ENCODE results near the gene XDH. TPM values are rescaled to one million over a fixed set of nuclear protein-coding genes. Genes with fewer than 3 reads are reported as not detected.

Gene XDH
- total RNA-seq, 4 donors from 2014 or later = under 0.01 TPM; not detected in 3

DNA sequence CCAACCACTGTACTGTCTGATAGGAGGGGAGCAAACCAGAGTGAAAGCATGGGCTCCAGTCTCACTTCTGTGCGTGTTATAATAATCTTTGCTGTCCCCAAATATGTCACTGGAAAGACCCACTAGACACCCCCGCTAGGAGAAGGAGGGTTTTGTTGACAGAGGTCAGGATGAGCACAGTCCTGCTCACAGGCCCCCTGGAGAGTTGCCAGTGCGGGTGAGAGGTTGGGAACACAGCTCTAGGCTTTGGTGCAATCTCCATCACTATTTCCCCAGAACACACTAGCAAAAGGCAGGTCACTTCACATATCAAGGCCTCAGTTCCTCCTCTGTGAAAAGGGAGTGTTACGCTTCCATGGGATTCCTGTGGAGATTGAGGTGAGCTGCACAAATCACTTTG, 9.7 kb downstream of the XDH start:
- DNase-seq (ENCODE audit: low spot score in 2 of 2) = no peak
- WGBS, 2 donors = 69 to 75% methylated on average over 4 of the region's 4 CpGs
- Histone ChIP-seq H3K4me3 (no peak overlapping the region), H3K36me3 (no peaks in the 10 kb centered on the region), H3K27ac (no peak overlapping the region), H3K4me1 (no peaks in the 10 kb centered on the region), H3K27me3 (no peaks in the 10 kb centered on the region), H3K9me3 (no peaks in the 10 kb centered on the region)
- no peak for TF ChIP-seq POLR2A (IDR thresholded peaks at IDR 0.05)
- no peak for TF ChIP-seq EP300 (IDR thresholded peaks at IDR 0.05)
- TF ChIP-seq, protein P1, sequence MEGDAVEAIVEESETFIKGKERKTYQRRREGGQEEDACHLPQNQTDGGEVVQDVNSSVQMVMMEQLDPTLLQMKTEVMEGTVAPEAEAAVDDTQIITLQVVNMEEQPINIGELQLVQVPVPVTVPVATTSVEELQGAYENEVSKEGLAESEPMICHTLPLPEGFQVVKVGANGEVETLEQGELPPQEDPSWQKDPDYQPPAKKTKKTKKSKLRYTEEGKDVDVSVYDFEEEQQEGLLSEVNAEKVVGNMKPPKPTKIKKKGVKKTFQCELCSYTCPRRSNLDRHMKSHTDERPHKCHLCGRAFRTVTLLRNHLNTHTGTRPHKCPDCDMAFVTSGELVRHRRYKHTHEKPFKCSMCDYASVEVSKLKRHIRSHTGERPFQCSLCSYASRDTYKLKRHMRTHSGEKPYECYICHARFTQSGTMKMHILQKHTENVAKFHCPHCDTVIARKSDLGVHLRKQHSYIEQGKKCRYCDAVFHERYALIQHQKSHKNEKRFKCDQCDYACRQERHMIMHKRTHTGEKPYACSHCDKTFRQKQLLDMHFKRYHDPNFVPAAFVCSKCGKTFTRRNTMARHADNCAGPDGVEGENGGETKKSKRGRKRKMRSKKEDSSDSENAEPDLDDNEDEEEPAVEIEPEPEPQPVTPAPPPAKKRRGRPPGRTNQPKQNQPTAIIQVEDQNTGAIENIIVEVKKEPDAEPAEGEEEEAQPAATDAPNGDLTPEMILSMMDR (IDR thresholded peaks at IDR 0.05) = no peak

DNA sequence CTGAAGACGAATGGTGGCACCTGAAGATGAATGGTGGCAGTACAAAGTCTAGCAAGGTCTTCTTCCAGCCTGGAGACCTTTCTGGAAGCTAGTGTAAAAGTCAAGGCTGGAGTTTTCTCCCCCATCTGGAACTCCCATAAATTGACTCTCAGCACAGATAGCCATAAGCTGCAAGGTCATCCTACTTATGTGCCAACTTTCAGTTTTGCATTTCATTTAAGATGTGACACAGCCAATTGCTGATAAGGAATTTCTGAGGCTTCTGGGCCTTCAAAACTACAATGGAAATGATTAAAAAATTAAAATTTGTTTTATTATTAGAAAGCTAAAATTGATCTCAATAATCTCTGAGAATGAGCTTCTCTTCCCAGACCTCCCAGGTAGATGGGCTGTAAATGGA, 10.2 kb downstream of the XDH start:
- Histone ChIP-seq H3K36me3 (no peaks in the 10 kb centered on the region), H3K4me1 (no peaks in the 10 kb centered on the region), H3K4me3 (no peak overlapping the region), H3K27ac (no peak overlapping the region), H3K27me3 (no peaks in the 10 kb centered on the region), H3K9me3 (no peaks in the 10 kb centered on the region)
- WGBS, 2 donors = 88 to 100% methylated on average over 1 of the region's 1 CpG
- TF ChIP-seq POLR2A (IDR thresholded peaks at IDR 0.05) = no peak
- TF ChIP-seq, protein P1 (IDR thresholded peaks at IDR 0.05) = no peak
- TF ChIP-seq EP300 (IDR thresholded peaks at IDR 0.05) = no peak
- DNase-seq (ENCODE audit: low spot score in 2 of 2) = no peak

DNA sequence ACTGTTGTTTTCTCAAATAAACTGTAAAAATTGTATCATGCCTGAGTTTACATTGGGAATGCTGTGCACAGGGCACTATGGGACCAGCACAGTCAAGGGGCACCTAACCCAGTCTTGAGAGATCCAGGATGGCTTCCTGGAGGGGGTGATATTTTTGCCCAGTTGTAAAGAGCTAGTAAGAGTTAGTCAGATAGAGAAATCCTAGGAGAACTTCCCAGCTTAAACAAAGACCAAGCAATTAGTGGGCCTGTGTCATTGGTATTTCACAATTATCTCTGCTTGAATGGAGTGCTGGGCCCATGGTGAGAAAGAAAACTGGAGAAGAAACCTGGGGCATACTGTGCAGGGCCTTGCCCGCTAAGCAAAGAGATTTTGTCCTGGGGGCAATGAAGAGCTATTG, 12.2 kb downstream of the XDH start:
- no peak overlapping the region for H3K4me3 ChIP-seq
- no peak overlapping the region for H3K27ac ChIP-seq
- no peak for TF ChIP-seq POLR2A (IDR thresholded peaks at IDR 0.05)
- TF ChIP-seq EP300 (IDR thresholded peaks at IDR 0.05) = no peak
- TF ChIP-seq, protein P1 (IDR thresholded peaks at IDR 0.05) = no peak
- no peak for DNase-seq (ENCODE audit: low spot score in 2 of 2)
- no peaks in the 10 kb centered on the region for H3K4me1 ChIP-seq
- no peaks in the 10 kb centered on the region for H3K9me3 ChIP-seq
- 88 to 91% methylated on average over 1 of the region's 1 CpG for WGBS, 2 donors
- H3K27me3 ChIP-seq = no peaks in the 10 kb centered on the region
- no peaks in the 10 kb centered on the region for H3K36me3 ChIP-seq

DNA sequence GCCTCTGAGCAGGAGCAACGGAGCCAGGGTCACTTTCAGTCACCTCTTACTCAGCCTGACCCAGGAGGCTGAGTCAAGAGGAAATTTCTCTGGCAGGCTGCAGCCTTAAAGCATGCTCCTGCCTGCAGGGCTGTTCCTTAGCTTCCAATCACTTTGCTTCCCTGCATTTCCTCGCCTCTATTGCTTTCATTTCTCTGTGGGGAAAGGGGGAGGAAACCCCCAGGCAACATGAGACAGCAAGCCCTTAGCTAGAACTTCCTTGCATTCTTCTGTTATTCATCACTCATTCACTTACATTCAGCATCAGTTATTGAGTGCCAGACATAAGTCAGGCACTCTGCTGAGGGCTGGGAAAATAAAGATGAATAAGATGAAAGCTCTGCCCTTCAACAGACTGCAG, 13.0 kb downstream of the XDH start:
- TF ChIP-seq POLR2A (IDR thresholded peaks at IDR 0.05) (no peak), EP300 (IDR thresholded peaks at IDR 0.05) (no peak)
- TF ChIP-seq, protein P1 (IDR thresholded peaks at IDR 0.05) = no peak
- Histone ChIP-seq H3K4me1 (no peaks in the 10 kb centered on the region), H3K4me3 (no peak overlapping the region), H3K27me3 (no peaks in the 10 kb centered on the region), H3K27ac (no peak overlapping the region), H3K9me3 (no peaks in the 10 kb centered on the region), H3K36me3 (no peaks in the 10 kb centered on the region)
- 21 to 37% methylated on average over 2 of the region's 2 CpGs for WGBS, 2 donors
- no peak for DNase-seq (ENCODE audit: low spot score in 2 of 2)

DNA sequence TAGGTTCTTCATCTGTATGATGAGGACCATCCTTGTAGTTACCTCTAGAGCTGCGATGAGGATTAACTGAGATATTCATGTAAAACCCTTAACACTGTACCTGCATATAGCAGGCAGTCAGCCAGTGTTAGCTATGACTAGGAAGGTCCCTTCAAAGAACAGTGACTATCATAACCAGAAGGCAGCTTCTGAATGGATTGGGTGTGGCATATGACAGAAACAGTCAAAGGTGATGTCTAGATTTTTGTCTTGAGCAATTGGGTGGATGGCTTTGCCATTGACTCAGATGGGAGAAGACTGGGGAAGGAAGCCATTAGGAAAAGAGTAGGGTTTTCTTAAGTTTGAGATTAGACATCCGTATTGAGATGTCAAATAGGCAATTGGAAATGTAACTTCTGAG, 15.7 kb downstream of the XDH start:
- no peak for DNase-seq (ENCODE audit: low spot score in 2 of 2)
- TF ChIP-seq EP300 (IDR thresholded peaks at IDR 0.05) (no peak), POLR2A (IDR thresholded peaks at IDR 0.05) (no peak)
- TF ChIP-seq, protein P1 (IDR thresholded peaks at IDR 0.05) = no peak
- 86 to 89% methylated on average over 2 of the region's 2 CpGs for WGBS, 2 donors
- Histone ChIP-seq H3K9me3 (no peaks in the 10 kb centered on the region), H3K4me1 (no peaks in the 10 kb centered on the region), H3K27ac (no peak overlapping the region), H3K4me3 (no peak overlapping the region), H3K36me3 (no peaks in the 10 kb centered on the region), H3K27me3 (no peaks in the 10 kb centered on the region)
